NCI-H524 (cell line): Measurements from ENCODE around the gene TRAPPC5.

Source experiments
- DNase-seq, 2 experiments: peaks; one replicate each; lab custom pipeline; 2025; lab: John Stamatoyannopoulos, UW

TRAPPC5 gene

GRCh38 chr19:7731615-7732014 lies 51.0 kb downstream of the TRAPPC5 start:
- no peak for DNase-seq

- DNase-seq: no peak
These were observed 51.4 kb downstream of the TRAPPC5 start, which contains the start of gene CLEC4G for GRCh38 chr19:7732045-7732444. Gene CLEC4G, minus strand, starts transcription at chr19:7732110. Its CDS starts 8 bp downstream, at chr19:7732102.

GRCh38 chr19:7733376-7733775 lies 52.7 kb downstream of the TRAPPC5 start:
- DNase-seq: no peak

- no peak for DNase-seq
These were observed 53.9 kb downstream of the TRAPPC5 start for GRCh38 chr19:7734220-7735203.

GRCh38 chr19:7736148-7736547 lies 55.5 kb downstream of the TRAPPC5 start:
- DNase-seq: no peak

- DNase-seq: no peak
These were observed 56.6 kb downstream of the TRAPPC5 start for GRCh38 chr19:7737215-7737614.
